GM21737 (cell line): ENCODE data around the gene S100A9.
"Not testable (repeated sequence)": the region's sequence is repeated elsewhere in the genome, so short reads cannot be mapped to it uniquely, and the experiment has no call there.

Experiments used
- ATAC-seq: cut with Tn5 transposase; IDR thresholded peaks from one replicate; pipeline ENCODE4 v1.9.1; 2021; ENCODE audit warnings: mild to moderate bottlenecking, moderate library complexity; ENCODE audit not compliant: unreplicated experiment

S100A9 gene

GRCh38 chr1:153405825-153406599 lies 48.4 kb downstream of the S100A9 start:
- not testable (repeated sequence) for ATAC-seq

GRCh38 chr1:153407274-153407673 lies 49.6 kb downstream of the S100A9 start:
- not testable (repeated sequence) for ATAC-seq
